Liver (tissue), 9 donors: ENCODE data around the gene RARA. TPM values are rescaled to one million over a fixed set of nuclear protein-coding genes. Genes with fewer than 3 reads are reported as not detected.
"Not testable (repeated sequence)": the region's sequence is repeated elsewhere in the genome, so short reads cannot be mapped to it uniquely, and the experiment has no call there.

Experiments used
- DNase-seq: peaks from one replicate; pipeline ENCODE4 v3.0.0-alpha.2; 2017; ENCODE audit warnings: low spot score
- H3K27ac ChIP-seq, 2 donors: one replicate each; pipeline ENCODE4 v1.7.0; 2013; ENCODE audit warnings: inconsistent platforms in 2 of 2, low read length in 2 of 2, control low read depth in 1 of 2, low read depth in 1 of 2, mild to moderate bottlenecking in 1 of 2
- H3K27me3 ChIP-seq, 4 donors: one replicate each; pipeline versions ENCODE4 v1.6.1 to v1.7.0; 2013; ENCODE audit warnings: low read length in 3 of 4, inconsistent platforms in 1 of 4, mild to moderate bottlenecking in 1 of 4, moderate library complexity in 1 of 4; ENCODE audit not compliant: control insufficient read depth in 4 of 4, insufficient read depth in 4 of 4
- H3K36me3 ChIP-seq, 4 donors: one replicate each; pipeline versions ENCODE4 v1.6.1 to v1.7.0; 2013; ENCODE audit warnings: low read length in 3 of 4, mild to moderate bottlenecking in 3 of 4, low read depth in 1 of 4, moderate library complexity in 1 of 4; ENCODE audit not compliant: control insufficient read depth in 4 of 4, insufficient read depth in 3 of 4
- H3K4me1 ChIP-seq, 4 donors: one replicate each; pipeline versions ENCODE4 v1.6.1 to v1.7.0; 2013; ENCODE audit warnings: low read length in 3 of 4, mild to moderate bottlenecking in 3 of 4, moderate library complexity in 1 of 4; ENCODE audit not compliant: control insufficient read depth in 4 of 4, insufficient read depth in 4 of 4
- H3K4me3 ChIP-seq, 3 donors: one replicate each; pipeline versions ENCODE4 v1.6.1 to v1.7.0; 2013; ENCODE audit warnings: low read length in 3 of 3, control low read depth in 1 of 3, low read depth in 1 of 3, mild to moderate bottlenecking in 1 of 3
- H3K9ac ChIP-seq, 2 donors: one replicate each; pipeline ENCODE4 v1.7.0; 2013; ENCODE audit warnings: low read length in 2 of 2, mild to moderate bottlenecking in 2 of 2, moderate library complexity in 2 of 2, control low read depth in 1 of 2, low read depth in 1 of 2
- H3K9me3 ChIP-seq, 4 donors: one replicate each; pipeline versions ENCODE4 v1.6.1 to v1.7.0; 2013; ENCODE audit warnings: low read length in 3 of 4; ENCODE audit not compliant: control insufficient read depth in 4 of 4
- FOXA1 ChIP-seq: IDR thresholded peaks from 2 replicates; pipeline ENCODE4 v1.6.1; 2016; ENCODE audit warnings: antibody characterized with exemption
- FOXA2 ChIP-seq: IDR thresholded peaks from 2 replicates; pipeline ENCODE4 v1.6.1; 2016; ENCODE audit warnings: antibody characterized with exemption
- GABPA ChIP-seq, 2 donors: IDR thresholded peaks in 1 of 2; conservative IDR thresholded peaks in 1 of 2; 2 replicates each; pipeline ENCODE4 v1.6.1; 2016; ENCODE audit warnings: antibody characterized with exemption in 2 of 2, mild to moderate bottlenecking in 1 of 2, moderate library complexity in 1 of 2
- HNF4A ChIP-seq, 2 donors: conservative IDR thresholded peaks; 2 replicates each; pipeline ENCODE4 v1.6.1; 2016; ENCODE audit warnings: antibody characterized with exemption in 2 of 2, mild to moderate bottlenecking in 2 of 2
- HNF4G ChIP-seq: IDR thresholded peaks from 2 replicates; pipeline ENCODE4 v1.6.1; 2016; ENCODE audit warnings: antibody characterized with exemption
- JUND ChIP-seq, 2 donors: IDR thresholded peaks; 2 replicates each; pipeline ENCODE4 v1.6.1; 2016; ENCODE audit warnings: antibody characterized with exemption in 2 of 2
- NR2F2 ChIP-seq: IDR thresholded peaks from 2 replicates; pipeline ENCODE4 v1.6.1; 2016; ENCODE audit warnings: antibody characterized with exemption
- RAD21 ChIP-seq, 2 donors: IDR thresholded peaks; 2 replicates each; pipeline ENCODE4 v1.6.1; 2016; ENCODE audit warnings: antibody characterized with exemption in 2 of 2, mild to moderate bottlenecking in 2 of 2
- RXRA ChIP-seq, 2 donors: IDR thresholded peaks; 2 replicates each; pipeline ENCODE4 v1.6.1; 2017 to 2018; ENCODE audit warnings: antibody characterized with exemption in 2 of 2, mild to moderate bottlenecking in 1 of 2
- TAF1 ChIP-seq: conservative IDR thresholded peaks from 2 replicates; pipeline ENCODE4 v1.6.1; 2016; ENCODE audit warnings: antibody characterized with exemption, mild to moderate bottlenecking
- WGBS: extraction: QIAGEN DNeasy Blood & Tissue Kit; methylation state at CpG from one replicate; pipeline ENCODE4 v1.1.7; 2013; 5-methylcytosine and 5-hydroxymethylcytosine counted together
- polyA plus RNA-seq, 2 donors: library from polyadenylated mRNA; stranded (reverse) in 1 of 2; unstranded in 1 of 2; fragments of 200-250 nt in 1 of 2; fragments of >200 nt in 1 of 2; fragmentation: Nextera tagmentation in 1 of 2; extraction: Ambion mirVana in 1 of 2; gene quantifications; one replicate each; pipeline versions ENCODE4 v1.2.1 to v1.2.3, GENCODE V29; 2013 to 2015
- total RNA-seq, 2 donors: library from RNA; depleted of rRNA; stranded (reverse); fragments of >200 nt; gene quantifications; one replicate each; pipeline ENCODE4 v1.2.3, GENCODE V29; 2014
- TF ChIP-seq, protein P1 (sequence below): IDR thresholded peaks from 2 replicates; pipeline ENCODE4 v1.6.1; 2016; ENCODE audit warnings: antibody characterized with exemption, mild to moderate bottlenecking
- TF ChIP-seq, protein P2 (sequence below): IDR thresholded peaks from 2 replicates; pipeline ENCODE4 v1.6.1; 2016; ENCODE audit warnings: antibody characterized with exemption
- TF ChIP-seq, protein P3 (sequence below): IDR thresholded peaks from 2 replicates; pipeline ENCODE4 v1.6.1; 2016; ENCODE audit warnings: antibody characterized with exemption
- TF ChIP-seq, protein P4 (sequence below): fragments of 150-350 bp; IDR thresholded peaks from 2 replicates; pipeline ENCODE4 v1.5.1; 2017; ENCODE audit warnings: improper control_type of control experiment, low read depth, low read length; ENCODE audit not compliant: missing input control
- donor health status: healthy.
- donor health status: healthy.
- donor health status: healthy.
- donor health status: healthy.
- donor health status: healthy.

Gene RARA
- total and polyA plus RNA-seq, 4 donors, result 6.6 to 26.2 (median 10.8) TPM

DNA sequence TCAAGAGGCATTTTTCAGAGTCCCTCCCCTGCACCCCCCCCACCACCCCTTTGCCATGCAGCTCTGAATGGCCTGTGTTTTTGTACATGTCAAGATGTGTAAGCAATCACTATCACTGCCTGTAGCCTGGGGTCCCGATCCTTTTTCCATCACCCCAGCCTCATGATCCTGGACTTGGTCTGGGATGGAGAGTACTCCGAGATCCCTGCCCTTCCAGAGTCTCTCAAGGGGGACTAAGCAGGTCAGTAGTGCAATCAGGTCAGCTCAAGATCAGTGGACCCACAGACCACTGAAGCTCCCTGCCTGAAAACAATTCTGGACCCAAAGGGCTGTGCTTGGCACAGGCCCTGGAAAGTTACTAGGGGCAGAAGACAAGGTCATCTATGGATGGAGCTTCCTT lies 63.1 kb downstream of the RARA start:
- Histone ChIP-seq H3K27ac (no peak overlapping the region), H3K27me3 (no peaks in the 10 kb centered on the region), H3K9me3 (no peaks in the 10 kb centered on the region), H3K9ac (no peak overlapping the region), H3K4me1 (no peaks in the 10 kb centered on the region), H3K36me3 (no peaks in the 10 kb centered on the region), H3K4me3 (no peak overlapping the region)
- DNase-seq, result no peak
- no peak for TF ChIP-seq HNF4G
- no peak for TF ChIP-seq GABPA (IDR thresholded peaks at IDR 0.05 in 1 of 2, conservative IDR thresholded peaks at IDR 0.05 in 1 of 2)
- TF ChIP-seq RAD21 (IDR thresholded peaks at IDR 0.05), result no peak
- 95% methylated on average over 2 of the region's 2 CpGs for WGBS

DNA sequence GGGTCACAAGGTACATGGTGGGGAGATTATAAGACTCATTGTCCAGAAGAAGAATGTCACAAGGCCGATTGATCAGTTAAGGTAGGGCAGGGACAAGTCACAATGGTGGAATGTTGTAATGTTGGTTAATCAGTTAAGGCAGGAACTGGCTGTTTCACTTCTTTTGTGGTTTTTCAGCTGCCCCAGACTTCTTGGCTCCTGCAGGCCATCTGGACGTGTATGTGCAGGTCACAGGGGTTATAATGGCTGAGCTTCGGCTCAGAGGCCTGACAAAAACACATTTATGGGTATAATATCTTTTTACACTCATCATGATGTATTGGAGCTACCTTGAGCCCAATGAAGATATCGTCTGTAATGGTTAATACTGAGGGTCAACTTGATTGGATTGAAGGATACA lies 63.7 kb downstream of the RARA start:
- 62% methylated on average over 4 of the region's 4 CpGs for WGBS
- H3K4me1 ChIP-seq, H3K9me3 ChIP-seq, DNase-seq, H3K27ac ChIP-seq, H3K36me3 ChIP-seq, H3K4me3 ChIP-seq, H3K27me3 ChIP-seq, H3K9ac ChIP-seq: not testable (repeated sequence)

DNA sequence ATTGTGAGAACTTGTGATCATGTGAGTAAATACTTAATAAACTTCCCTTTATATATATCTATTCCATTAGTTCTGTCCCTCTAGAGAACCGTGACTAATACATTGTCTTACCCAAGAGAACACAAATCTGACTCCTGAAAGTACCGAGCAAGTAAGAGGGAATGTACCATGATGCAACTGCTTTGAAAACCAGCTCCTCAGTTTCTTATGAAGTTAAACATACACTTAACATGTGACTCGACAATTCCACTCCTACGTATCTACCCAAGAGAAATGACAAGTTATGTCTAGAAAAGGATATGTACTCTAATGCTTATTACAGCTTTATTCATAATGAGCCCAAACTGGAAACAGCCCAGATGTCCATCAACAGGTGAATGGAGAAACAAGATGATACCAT lies 64.3 kb downstream of the RARA start:
- Histone ChIP-seq H3K4me1 (no peaks in the 10 kb centered on the region), H3K27ac (no peak overlapping the region), H3K27me3 (no peaks in the 10 kb centered on the region), H3K9me3 (no peaks in the 10 kb centered on the region), H3K9ac (no peak overlapping the region), H3K36me3 (no peaks in the 10 kb centered on the region), H3K4me3 (no peak overlapping the region)
- DNase-seq, result no peak
- WGBS, result 92% methylated on average over 4 of the region's 4 CpGs
- TF ChIP-seq, protein P1, sequence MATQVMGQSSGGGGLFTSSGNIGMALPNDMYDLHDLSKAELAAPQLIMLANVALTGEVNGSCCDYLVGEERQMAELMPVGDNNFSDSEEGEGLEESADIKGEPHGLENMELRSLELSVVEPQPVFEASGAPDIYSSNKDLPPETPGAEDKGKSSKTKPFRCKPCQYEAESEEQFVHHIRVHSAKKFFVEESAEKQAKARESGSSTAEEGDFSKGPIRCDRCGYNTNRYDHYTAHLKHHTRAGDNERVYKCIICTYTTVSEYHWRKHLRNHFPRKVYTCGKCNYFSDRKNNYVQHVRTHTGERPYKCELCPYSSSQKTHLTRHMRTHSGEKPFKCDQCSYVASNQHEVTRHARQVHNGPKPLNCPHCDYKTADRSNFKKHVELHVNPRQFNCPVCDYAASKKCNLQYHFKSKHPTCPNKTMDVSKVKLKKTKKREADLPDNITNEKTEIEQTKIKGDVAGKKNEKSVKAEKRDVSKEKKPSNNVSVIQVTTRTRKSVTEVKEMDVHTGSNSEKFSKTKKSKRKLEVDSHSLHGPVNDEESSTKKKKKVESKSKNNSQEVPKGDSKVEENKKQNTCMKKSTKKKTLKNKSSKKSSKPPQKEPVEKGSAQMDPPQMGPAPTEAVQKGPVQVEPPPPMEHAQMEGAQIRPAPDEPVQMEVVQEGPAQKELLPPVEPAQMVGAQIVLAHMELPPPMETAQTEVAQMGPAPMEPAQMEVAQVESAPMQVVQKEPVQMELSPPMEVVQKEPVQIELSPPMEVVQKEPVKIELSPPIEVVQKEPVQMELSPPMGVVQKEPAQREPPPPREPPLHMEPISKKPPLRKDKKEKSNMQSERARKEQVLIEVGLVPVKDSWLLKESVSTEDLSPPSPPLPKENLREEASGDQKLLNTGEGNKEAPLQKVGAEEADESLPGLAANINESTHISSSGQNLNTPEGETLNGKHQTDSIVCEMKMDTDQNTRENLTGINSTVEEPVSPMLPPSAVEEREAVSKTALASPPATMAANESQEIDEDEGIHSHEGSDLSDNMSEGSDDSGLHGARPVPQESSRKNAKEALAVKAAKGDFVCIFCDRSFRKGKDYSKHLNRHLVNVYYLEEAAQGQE, result no peak
- TF ChIP-seq FOXA1 (no peak), RAD21 (IDR thresholded peaks at IDR 0.05) (no peak), HNF4A (conservative IDR thresholded peaks at IDR 0.05) (no peak), JUND (IDR thresholded peaks at IDR 0.05) (no peak), GABPA (IDR thresholded peaks at IDR 0.05 in 1 of 2, conservative IDR thresholded peaks at IDR 0.05 in 1 of 2) (no peak), RXRA (IDR thresholded peaks at IDR 0.05) (no peak), NR2F2 (no peak), TAF1 (no peak), FOXA2 (no peak)
- TF ChIP-seq, protein P2, sequence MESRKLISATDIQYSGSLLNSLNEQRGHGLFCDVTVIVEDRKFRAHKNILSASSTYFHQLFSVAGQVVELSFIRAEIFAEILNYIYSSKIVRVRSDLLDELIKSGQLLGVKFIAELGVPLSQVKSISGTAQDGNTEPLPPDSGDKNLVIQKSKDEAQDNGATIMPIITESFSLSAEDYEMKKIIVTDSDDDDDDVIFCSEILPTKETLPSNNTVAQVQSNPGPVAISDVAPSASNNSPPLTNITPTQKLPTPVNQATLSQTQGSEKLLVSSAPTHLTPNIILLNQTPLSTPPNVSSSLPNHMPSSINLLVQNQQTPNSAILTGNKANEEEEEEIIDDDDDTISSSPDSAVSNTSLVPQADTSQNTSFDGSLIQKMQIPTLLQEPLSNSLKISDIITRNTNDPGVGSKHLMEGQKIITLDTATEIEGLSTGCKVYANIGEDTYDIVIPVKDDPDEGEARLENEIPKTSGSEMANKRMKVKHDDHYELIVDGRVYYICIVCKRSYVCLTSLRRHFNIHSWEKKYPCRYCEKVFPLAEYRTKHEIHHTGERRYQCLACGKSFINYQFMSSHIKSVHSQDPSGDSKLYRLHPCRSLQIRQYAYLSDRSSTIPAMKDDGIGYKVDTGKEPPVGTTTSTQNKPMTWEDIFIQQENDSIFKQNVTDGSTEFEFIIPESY, result no peak
- TF ChIP-seq, protein P3, sequence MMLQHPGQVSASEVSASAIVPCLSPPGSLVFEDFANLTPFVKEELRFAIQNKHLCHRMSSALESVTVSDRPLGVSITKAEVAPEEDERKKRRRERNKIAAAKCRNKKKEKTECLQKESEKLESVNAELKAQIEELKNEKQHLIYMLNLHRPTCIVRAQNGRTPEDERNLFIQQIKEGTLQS, result no peak
- TF ChIP-seq, protein P4, sequence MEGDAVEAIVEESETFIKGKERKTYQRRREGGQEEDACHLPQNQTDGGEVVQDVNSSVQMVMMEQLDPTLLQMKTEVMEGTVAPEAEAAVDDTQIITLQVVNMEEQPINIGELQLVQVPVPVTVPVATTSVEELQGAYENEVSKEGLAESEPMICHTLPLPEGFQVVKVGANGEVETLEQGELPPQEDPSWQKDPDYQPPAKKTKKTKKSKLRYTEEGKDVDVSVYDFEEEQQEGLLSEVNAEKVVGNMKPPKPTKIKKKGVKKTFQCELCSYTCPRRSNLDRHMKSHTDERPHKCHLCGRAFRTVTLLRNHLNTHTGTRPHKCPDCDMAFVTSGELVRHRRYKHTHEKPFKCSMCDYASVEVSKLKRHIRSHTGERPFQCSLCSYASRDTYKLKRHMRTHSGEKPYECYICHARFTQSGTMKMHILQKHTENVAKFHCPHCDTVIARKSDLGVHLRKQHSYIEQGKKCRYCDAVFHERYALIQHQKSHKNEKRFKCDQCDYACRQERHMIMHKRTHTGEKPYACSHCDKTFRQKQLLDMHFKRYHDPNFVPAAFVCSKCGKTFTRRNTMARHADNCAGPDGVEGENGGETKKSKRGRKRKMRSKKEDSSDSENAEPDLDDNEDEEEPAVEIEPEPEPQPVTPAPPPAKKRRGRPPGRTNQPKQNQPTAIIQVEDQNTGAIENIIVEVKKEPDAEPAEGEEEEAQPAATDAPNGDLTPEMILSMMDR, result no peak
